H9 (cell line): ENCODE data around the gene SREK1IP1. TPM values are rescaled to one million over a fixed set of nuclear protein-coding genes. Genes with fewer than 3 reads are reported as not detected.
A peak's percentile ranks its signal among the peaks of the same experiment; 100 is the strongest.

Source experiments
- DNase-seq: peaks from one replicate; pipeline ENCODE4 v3.0.0-alpha.2; 2017
- H2AFZ ChIP-seq: one replicate; pipeline ENCODE4 v1.6.1; 2013; ENCODE audit warnings: mild to moderate bottlenecking, low read length, control low read depth, moderate library complexity
- H2AK5ac ChIP-seq: 2 replicates; pipeline ENCODE4 v1.6.1; 2013; ENCODE audit warnings: low read length, control low read depth, mixed read lengths; ENCODE audit not compliant: insufficient read length
- H2BK120ac ChIP-seq: one replicate; pipeline ENCODE4 v1.6.1; 2013; ENCODE audit warnings: low read depth, mild to moderate bottlenecking, low read length, control low read depth, inconsistent platforms; ENCODE audit not compliant: poor library complexity, severe bottlenecking
- H2BK12ac ChIP-seq: 2 replicates; pipeline ENCODE4 v1.6.1; 2013; ENCODE audit warnings: low read length, control low read depth, mixed read lengths, low read depth; ENCODE audit not compliant: insufficient read length
- H2BK15ac ChIP-seq: 2 replicates; pipeline ENCODE4 v1.6.1; 2013; ENCODE audit warnings: low read depth, low read length, control low read depth
- H2BK20ac ChIP-seq: one replicate; pipeline ENCODE4 v1.6.1; 2013; ENCODE audit warnings: low read depth, mild to moderate bottlenecking, low read length, control low read depth, inconsistent platforms; ENCODE audit not compliant: poor library complexity, severe bottlenecking
- H2BK5ac ChIP-seq: 2 replicates; pipeline ENCODE4 v1.6.1; 2013; ENCODE audit warnings: low read length, control low read depth, mixed read lengths; ENCODE audit not compliant: insufficient read length
- H3K14ac ChIP-seq: 2 replicates; pipeline ENCODE4 v1.6.1; 2013; ENCODE audit warnings: low read length, control low read depth; ENCODE audit not compliant: insufficient read depth
- H3K18ac ChIP-seq: 2 replicates; pipeline ENCODE4 v1.6.1; 2013; ENCODE audit warnings: low read depth, mild to moderate bottlenecking, mixed read lengths, low read length, control low read depth; ENCODE audit not compliant: insufficient read length
- H3K23ac ChIP-seq: 2 replicates; pipeline ENCODE4 v1.6.1; 2013; ENCODE audit warnings: low read length, control low read depth, mixed read lengths, low read depth; ENCODE audit not compliant: insufficient read length
- H3K23me2 ChIP-seq: 2 replicates; pipeline ENCODE4 v1.6.1; 2013; ENCODE audit warnings: low read depth, mild to moderate bottlenecking, mixed read lengths, low read length, control low read depth; ENCODE audit not compliant: insufficient read length, poor library complexity, severe bottlenecking
- H3K27ac ChIP-seq: 2 replicates; pipeline ENCODE4 v1.5.1; 2013; ENCODE audit warnings: low read length, control low read depth, mixed read lengths, low read depth; ENCODE audit not compliant: insufficient read length
- H3K27me3 ChIP-seq: 2 replicates; pipeline ENCODE4 v1.6.1; 2013; ENCODE audit warnings: low read length, control low read depth, inconsistent platforms; ENCODE audit not compliant: insufficient read depth
- H3K4ac ChIP-seq: 2 replicates; pipeline ENCODE4 v1.6.1; 2013; ENCODE audit warnings: low read depth, mild to moderate bottlenecking, control low read depth, inconsistent platforms, low read length, moderate library complexity
- H3K4me1 ChIP-seq: 2 replicates; pipeline ENCODE4 v1.6.1; 2013; ENCODE audit warnings: low read length, control low read depth, inconsistent platforms; ENCODE audit not compliant: insufficient read depth
- H3K4me2 ChIP-seq: 2 replicates; pipeline ENCODE4 v1.6.1; 2013; ENCODE audit warnings: low read length, control low read depth, mixed read lengths; ENCODE audit not compliant: insufficient read length, insufficient read depth
- H3K56ac ChIP-seq: 2 replicates; pipeline ENCODE4 v1.6.1; 2013; ENCODE audit warnings: low read depth, mild to moderate bottlenecking, mixed read lengths, low read length, control low read depth; ENCODE audit not compliant: insufficient read length
- H3K79me1 ChIP-seq: 2 replicates; pipeline ENCODE4 v1.6.1; 2013; ENCODE audit warnings: low read depth, mild to moderate bottlenecking, moderate library complexity, low read length, control low read depth, inconsistent platforms; ENCODE audit not compliant: insufficient read depth, poor library complexity, severe bottlenecking
- H3K79me2 ChIP-seq: 2 replicates; pipeline ENCODE4 v1.6.1; 2013; ENCODE audit warnings: low read length, control low read depth, inconsistent platforms; ENCODE audit not compliant: insufficient read depth
- H3K9ac ChIP-seq: 2 replicates; pipeline ENCODE4 v1.6.1; 2013; ENCODE audit warnings: low read length, control low read depth, mixed read lengths; ENCODE audit not compliant: insufficient read length; ENCODE audit errors: extremely low read depth
- H3K9me3 ChIP-seq: one replicate; pipeline ENCODE4 v1.6.1; 2013; ENCODE audit warnings: low read depth, low read length, inconsistent platforms; ENCODE audit not compliant: control insufficient read depth
- H3T11ph ChIP-seq: one replicate; pipeline ENCODE4 v1.6.1; 2013; ENCODE audit warnings: mild to moderate bottlenecking, low read length, control low read depth, inconsistent platforms
- H4K20me1 ChIP-seq: one replicate; pipeline ENCODE4 v1.6.1; 2013; ENCODE audit not compliant: control insufficient read depth, insufficient read length, insufficient read depth
- H4K5ac ChIP-seq: 2 replicates; pipeline ENCODE4 v1.6.1; 2013; ENCODE audit warnings: low read depth, mild to moderate bottlenecking, mixed read lengths, low read length, control low read depth; ENCODE audit not compliant: insufficient read length
- H4K8ac ChIP-seq: replicated peaks from 2 replicates; pipeline ENCODE4 v1.6.1; 2013; ENCODE audit warnings: low read length, control low read depth, mixed read lengths, low read depth; ENCODE audit not compliant: insufficient read length
- H4K91ac ChIP-seq: 2 replicates; pipeline ENCODE4 v1.6.1; 2013; ENCODE audit warnings: low read depth, mild to moderate bottlenecking, moderate library complexity, mixed read lengths, low read length, control low read depth; ENCODE audit not compliant: insufficient read length
- H3K27ac Mint-ChIP-seq, 3 experiments: 2 replicates in 2 of 3; 3 replicates in 1 of 3; pipeline ENCODE4 v1.8.0; 2020 to 2021; ENCODE audit warnings: mixed read lengths in 3 of 3, mild to moderate bottlenecking in 1 of 3, moderate library complexity in 1 of 3
- H3K27me3 Mint-ChIP-seq: 2 replicates; pipeline ENCODE4 v1.8.0; 2021; ENCODE audit warnings: low read depth, mild to moderate bottlenecking, moderate library complexity, mixed read lengths
- H3K36me3 Mint-ChIP-seq, 3 experiments: 2 replicates in 2 of 3; 3 replicates in 1 of 3; pipeline ENCODE4 v1.8.0; 2020 to 2021; ENCODE audit warnings: low read depth in 3 of 3, mixed read lengths in 3 of 3; ENCODE audit not compliant: insufficient read depth in 1 of 3
- H3K4me1 Mint-ChIP-seq, 2 experiments: 2 replicates each; pipeline ENCODE4 v1.8.0; 2020; ENCODE audit warnings: mixed read lengths in 2 of 2
- H3K4me3 Mint-ChIP-seq, 2 experiments: 2 replicates in 1 of 2; 3 replicates in 1 of 2; pipeline ENCODE4 v1.8.0; 2020 to 2021; ENCODE audit warnings: mild to moderate bottlenecking in 2 of 2, mixed read lengths in 2 of 2, moderate library complexity in 1 of 2
- H3K9me3 Mint-ChIP-seq, 2 experiments: 2 replicates in 1 of 2; 3 replicates in 1 of 2; pipeline ENCODE4 v1.8.0; 2020; ENCODE audit warnings: mild to moderate bottlenecking in 2 of 2, mixed read lengths in 2 of 2, moderate library complexity in 1 of 2
- WGBS: extraction: QIAGEN DNeasy Blood & Tissue Kit; methylation state at CpG from one replicate; pipeline ENCODE4 v1.1.7; 2013; ENCODE audit warnings: missing lambda C conversion rate, low lambda C conversion rate, mixed read lengths; ENCODE audit not compliant: insufficient read length; ENCODE audit errors: extremely low coverage; 5-methylcytosine and 5-hydroxymethylcytosine counted together
- total RNA-seq: library from RNA; stranded (reverse); gene quantifications from 2 replicates; pipeline ENCODE4 v1.2.1, GENCODE V29; 2021
- TF ChIP-seq, protein P1 (sequence below): fragments of 200-600 bp; sonication (generic); conservative IDR thresholded peaks from 3 replicates; pipeline ENCODE4 v1.8.0; 2021; ENCODE audit warnings: antibody characterized with exemption, mild to moderate bottlenecking

Gene SREK1IP1
- total RNA-seq, 1 experiment from 2014 or later, result 28.6 TPM

DNA sequence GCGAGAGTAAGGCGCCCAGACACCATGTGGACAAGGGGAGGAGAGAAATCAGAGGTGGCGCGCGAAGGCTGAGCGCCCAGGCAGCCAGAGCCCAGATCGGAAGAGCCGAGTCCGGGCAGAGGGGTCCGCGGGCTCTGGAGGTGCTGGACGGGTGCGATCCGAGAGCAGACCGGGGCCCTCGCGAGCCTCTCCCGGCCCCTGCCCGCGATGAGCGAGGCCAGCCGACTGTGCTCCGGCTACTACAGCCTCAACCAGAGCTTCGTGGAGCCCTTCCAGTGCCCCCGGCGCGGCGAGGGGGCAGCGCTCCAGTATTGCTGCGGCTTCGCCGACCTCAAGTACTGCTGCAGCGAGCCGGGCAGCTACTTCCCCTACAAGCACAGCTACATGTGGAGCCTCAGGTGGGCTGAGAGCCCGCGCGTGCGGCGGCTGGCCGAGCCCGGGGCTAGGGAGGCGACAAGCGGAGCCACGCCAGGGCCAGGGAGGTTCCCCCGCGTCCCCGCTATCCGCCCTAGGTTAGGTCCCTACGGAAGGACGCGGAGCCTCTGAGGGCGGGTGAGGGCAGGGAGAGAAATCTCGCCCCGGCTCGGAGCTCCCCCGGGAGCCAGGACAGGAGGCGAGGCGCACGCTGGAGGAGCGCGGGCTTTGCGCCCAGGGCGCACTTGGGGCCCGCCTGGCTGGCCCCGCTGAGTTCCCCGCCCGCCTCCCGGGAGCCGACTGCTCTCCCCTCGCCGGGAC is 77.9 kb downstream of the SREK1IP1 start, which contains the start of gene SHISAL2B:
TSS of gene SHISAL2B (plus strand) at position 87 of the 735 bp plus-strand sequence. CDS start at position 208, 121 bp downstream.
- no peak within 1 kb of the TSS for H2BK20ac ChIP-seq
- H4K5ac ChIP-seq, result peak within 1 kb of the TSS; percentile 67
- TF ChIP-seq, protein P1, sequence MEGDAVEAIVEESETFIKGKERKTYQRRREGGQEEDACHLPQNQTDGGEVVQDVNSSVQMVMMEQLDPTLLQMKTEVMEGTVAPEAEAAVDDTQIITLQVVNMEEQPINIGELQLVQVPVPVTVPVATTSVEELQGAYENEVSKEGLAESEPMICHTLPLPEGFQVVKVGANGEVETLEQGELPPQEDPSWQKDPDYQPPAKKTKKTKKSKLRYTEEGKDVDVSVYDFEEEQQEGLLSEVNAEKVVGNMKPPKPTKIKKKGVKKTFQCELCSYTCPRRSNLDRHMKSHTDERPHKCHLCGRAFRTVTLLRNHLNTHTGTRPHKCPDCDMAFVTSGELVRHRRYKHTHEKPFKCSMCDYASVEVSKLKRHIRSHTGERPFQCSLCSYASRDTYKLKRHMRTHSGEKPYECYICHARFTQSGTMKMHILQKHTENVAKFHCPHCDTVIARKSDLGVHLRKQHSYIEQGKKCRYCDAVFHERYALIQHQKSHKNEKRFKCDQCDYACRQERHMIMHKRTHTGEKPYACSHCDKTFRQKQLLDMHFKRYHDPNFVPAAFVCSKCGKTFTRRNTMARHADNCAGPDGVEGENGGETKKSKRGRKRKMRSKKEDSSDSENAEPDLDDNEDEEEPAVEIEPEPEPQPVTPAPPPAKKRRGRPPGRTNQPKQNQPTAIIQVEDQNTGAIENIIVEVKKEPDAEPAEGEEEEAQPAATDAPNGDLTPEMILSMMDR, result no peak
- Mint-ChIP-seq H3K9me3 (peaks cover 7 to 11% of the 10 kb centered on the region in 2 experiments; a peak in 4 of 5 replicates), H3K27me3 (peaks cover 31% of the 10 kb centered on the region), H3K27ac (peak within 1 kb of the TSS; percentile 25 to 84 (median 67); a peak in 6 of 7 replicates), H3K4me1 (peaks cover 38% of the 10 kb centered on the region in 2 experiments), H3K36me3 (peaks cover 6 to 15% (median 12%) of the 10 kb centered on the region in 3 experiments), H3K4me3 (peak within 1 kb of the TSS; percentile 80 to 87)
- H3K18ac ChIP-seq, result peak within 1 kb of the TSS; percentile 85
- peak within 1 kb of the TSS; percentile 64 for H3K9ac ChIP-seq
- H3K27me3 ChIP-seq, result no peaks in the 10 kb centered on the region; the same call in 1 of the 2 replicates
- no peak within 1 kb of the TSS for H3K23ac ChIP-seq
- H4K20me1 ChIP-seq, result no peaks in the 10 kb centered on the region
- H3K79me2 ChIP-seq, result no peaks in the 10 kb centered on the region
- H3K79me1 ChIP-seq, result no peaks in the 10 kb centered on the region
- peak; percentile 75 for DNase-seq
- H4K91ac ChIP-seq, result no peak within 1 kb of the TSS
- H2BK15ac ChIP-seq, result peak within 1 kb of the TSS; percentile 10; the same call in 1 of the 2 replicates
- no peak within 1 kb of the TSS for H2BK5ac ChIP-seq
- no peak within 1 kb of the TSS for H4K8ac ChIP-seq
- H3K27ac ChIP-seq, result no peak within 1 kb of the TSS
- H3K56ac ChIP-seq, result no peak within 1 kb of the TSS
- peak within 1 kb of the TSS; percentile 87 for H3K4me2 ChIP-seq
- H3K23me2 ChIP-seq, result peaks cover 13% of the 10 kb centered on the region
- H3K4ac ChIP-seq, result no peak within 1 kb of the TSS; the same call in 1 of the 2 replicates
- no peak within 1 kb of the TSS for H3T11ph ChIP-seq
- H2AK5ac ChIP-seq, result no peak within 1 kb of the TSS
- H3K14ac ChIP-seq, result peak within 1 kb of the TSS; percentile 98
- H2AFZ ChIP-seq, result no peak within 1 kb of the TSS
- no CpG with 5 or more reads among the region's 71 CpGs for WGBS
- peak within 1 kb of the TSS; percentile 69 for H2BK120ac ChIP-seq
- H3K9me3 ChIP-seq, result no peaks in the 10 kb centered on the region
- peak within 1 kb of the TSS; percentile 19 for H2BK12ac ChIP-seq
- no peaks in the 10 kb centered on the region; the same call in 1 of the 2 replicates for H3K4me1 ChIP-seq
